Colon (tissue), 2 donors: ENCODE measurements around the gene DNAI4.

Source experiments
- FAIRE-seq: peaks from 2 replicates; lab custom pipeline; 2012; peaks lifted over from hg19 to GRCh38; lab: Jason Lieb, UNC
- donor health status: control.
- donor health status: control.

The DNAI4 gene

DNA sequence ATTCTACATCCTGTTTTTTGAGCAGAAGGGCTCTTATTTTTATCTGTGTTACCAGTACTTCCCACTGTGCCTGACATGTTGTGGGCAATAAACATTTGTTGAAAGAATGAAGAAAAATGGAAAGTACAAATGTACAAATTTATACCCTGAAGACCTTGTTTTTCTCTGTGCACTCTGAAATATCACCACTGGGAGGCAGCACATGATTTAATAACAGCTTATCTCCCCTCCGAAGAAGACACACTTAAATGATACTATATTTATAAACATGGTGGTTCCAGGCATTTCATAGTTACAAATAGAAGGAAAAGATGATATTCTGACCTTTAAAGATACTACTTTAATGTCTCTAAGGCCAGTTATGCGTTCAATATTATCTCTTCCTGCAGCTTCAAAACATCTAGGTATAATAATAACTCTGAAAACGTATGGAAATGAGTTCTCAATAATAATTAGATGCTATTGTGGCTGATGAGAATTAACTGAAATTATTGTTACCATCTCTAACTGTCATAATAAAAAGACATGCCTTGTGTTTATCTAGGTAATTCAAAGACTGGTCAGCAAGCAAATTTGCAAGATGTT, 159.6 kb downstream of the DNAI4 start:
- FAIRE-seq, result no peak
